Mesendoderm (in vitro differentiated cells): ENCODE measurements around the gene AKT2.

Source experiments
- DNase-seq: peaks from one replicate; pipeline ENCODE4 v3.0.0; 2013
- H2AK5ac ChIP-seq: 2 replicates; pipeline ENCODE4 v1.6.1; 2013; ENCODE audit warnings: low read length, inconsistent platforms
- H2BK120ac ChIP-seq: 2 replicates; pipeline ENCODE4 v1.6.1; 2013; ENCODE audit warnings: low read depth, mild to moderate bottlenecking, low read length, moderate library complexity, mixed read lengths
- H2BK15ac ChIP-seq: replicated peaks from 2 replicates; pipeline ENCODE4 v1.6.1; 2013; ENCODE audit warnings: low read depth, mild to moderate bottlenecking, moderate library complexity
- H2BK5ac ChIP-seq: 2 replicates; pipeline ENCODE4 v1.6.1; 2013; ENCODE audit warnings: low read length, inconsistent platforms
- H3K18ac ChIP-seq: 2 replicates; pipeline ENCODE4 v1.6.1; 2013; ENCODE audit warnings: mild to moderate bottlenecking, low read length, mixed read lengths
- H3K23ac ChIP-seq: one replicate; pipeline ENCODE4 v1.6.1; 2013; ENCODE audit warnings: low read length
- H3K27ac ChIP-seq: 2 replicates; pipeline ENCODE4 v1.5.1; 2013; ENCODE audit warnings: low read depth, mild to moderate bottlenecking, inconsistent platforms, low read length, moderate library complexity
- H3K27me3 ChIP-seq: 2 replicates; pipeline ENCODE4 v1.6.1; 2013; ENCODE audit warnings: low read length, control low read depth, mild to moderate bottlenecking, inconsistent platforms; ENCODE audit not compliant: insufficient read depth, poor library complexity
- H3K36me3 ChIP-seq: 2 replicates; pipeline ENCODE4 v1.6.1; 2013; ENCODE audit warnings: low read length, inconsistent platforms; ENCODE audit not compliant: control insufficient read depth, insufficient read depth
- H3K4ac ChIP-seq: one replicate; pipeline ENCODE4 v1.6.1; 2013; ENCODE audit warnings: low read depth, mild to moderate bottlenecking, low read length, moderate library complexity
- H3K4me1 ChIP-seq: 2 replicates; pipeline ENCODE4 v1.6.1; 2013; ENCODE audit warnings: low read depth, low read length, inconsistent platforms; ENCODE audit not compliant: control insufficient read depth
- H3K4me2 ChIP-seq: 2 replicates; pipeline ENCODE4 v1.6.1; 2013; ENCODE audit warnings: low read length
- H3K4me3 ChIP-seq: 2 replicates; pipeline ENCODE4 v1.5.1; 2013; ENCODE audit warnings: mild to moderate bottlenecking, low read length
- H3K56ac ChIP-seq: one replicate; pipeline ENCODE4 v1.6.1; 2013; ENCODE audit warnings: low read length
- H3K79me1 ChIP-seq: 2 replicates; pipeline ENCODE4 v1.6.1; 2013; ENCODE audit warnings: low read length, inconsistent platforms
- H3K79me2 ChIP-seq: 2 replicates; pipeline ENCODE4 v1.6.1; 2013; ENCODE audit warnings: mild to moderate bottlenecking, low read length; ENCODE audit not compliant: control insufficient read depth, insufficient read depth
- H3K9ac ChIP-seq: 2 replicates; pipeline ENCODE4 v1.6.1; 2013; ENCODE audit warnings: low read length, inconsistent platforms
- H4K5ac ChIP-seq: one replicate; pipeline ENCODE4 v1.6.1; 2013; ENCODE audit warnings: low read length
- H4K8ac ChIP-seq: one replicate; pipeline ENCODE4 v1.6.1; 2013; ENCODE audit warnings: low read depth, mild to moderate bottlenecking, control low read depth, low read length, moderate library complexity
- whole genome bisulfite sequencing: extraction: QIAGEN DNeasy Blood & Tissue Kit; methylation state at CpG from one replicate; pipeline ENCODE4 v1.1.7; 2013; ENCODE audit warnings: low lambda C conversion rate, missing lambda C conversion rate; ENCODE audit not compliant: insufficient coverage; ENCODE audit errors: extremely low coverage; 5-methylcytosine and 5-hydroxymethylcytosine counted together

AKT2 gene

GRCh38 chr19:40192758-40193586 is 92.2 kb downstream of the AKT2 start:
- Histone ChIP-seq H2AK5ac (no peak overlapping the region), H2BK120ac (no peak overlapping the region), H3K4me3 (no peak overlapping the region), H2BK5ac (no peak overlapping the region), H4K5ac (no peak overlapping the region), H3K79me2 (no peaks in the 10 kb centered on the region), H3K9ac (no peak overlapping the region), H3K79me1 (no peaks in the 10 kb centered on the region), H3K4me2 (no peak overlapping the region), H4K8ac (no peak overlapping the region), H3K27ac (no peak overlapping the region), H3K56ac (no peak overlapping the region), H3K4me1 (peaks cover 3% of the 10 kb centered on the region), H3K36me3 (no peaks in the 10 kb centered on the region), H2BK15ac (no peak overlapping the region), H3K23ac (no peak overlapping the region), H3K27me3 (no peaks in the 10 kb centered on the region), H3K4ac (no peak overlapping the region), H3K18ac (no peak overlapping the region)
- no CpG with 5 or more reads among the region's 5 CpGs for WGBS
- DNase-seq = peak; percentile 68

- Histone ChIP-seq H3K4me3 (peak overlapping the region; percentile 4), H3K4ac (no peak overlapping the region), H3K4me2 (peak overlapping the region; percentile 62), H2BK5ac (no peak overlapping the region), H2BK15ac (no peak overlapping the region), H4K8ac (no peak overlapping the region), H3K23ac (no peak overlapping the region), H3K56ac (peak overlapping the region; percentile 73), H4K5ac (no peak overlapping the region), H3K27me3 (no peaks in the 10 kb centered on the region), H2BK120ac (no peak overlapping the region), H3K79me1 (no peaks in the 10 kb centered on the region), H3K9ac (peak overlapping the region; percentile 67), H2AK5ac (no peak overlapping the region), H3K27ac (no peak overlapping the region), H3K4me1 (peaks cover 3% of the 10 kb centered on the region), H3K79me2 (no peaks in the 10 kb centered on the region), H3K36me3 (no peaks in the 10 kb centered on the region), H3K18ac (peak overlapping the region; percentile 71)
- no CpG with 5 or more reads among the region's 62 CpGs for WGBS
- peak; percentile 77 for DNase-seq
Measured at GRCh38 chr19:40191836-40192646, 93.1 kb downstream of the AKT2 start.

GRCh38 chr19:40190891-40191835 is 94.0 kb downstream of the AKT2 start, which contains the start of gene MAP3K10:
MAP3K10 (plus strand) TSS chr19:40191426; CDS start chr19:40192032, 606 bp downstream.
- H2BK120ac ChIP-seq = no peak within 1 kb of the TSS
- DNase-seq = peak; percentile 54
- no peak within 1 kb of the TSS for H2AK5ac ChIP-seq
- peaks cover 3% of the 10 kb centered on the region for H3K4me1 ChIP-seq
- H3K23ac ChIP-seq = no peak within 1 kb of the TSS
- no peak within 1 kb of the TSS for H3K4ac ChIP-seq
- no peaks in the 10 kb centered on the region for H3K36me3 ChIP-seq
- H4K5ac ChIP-seq = no peak within 1 kb of the TSS
- WGBS = no CpG with 5 or more reads among the region's 116 CpGs
- no peaks in the 10 kb centered on the region for H3K79me1 ChIP-seq
- no peak within 1 kb of the TSS for H2BK5ac ChIP-seq
- peak within 1 kb of the TSS; percentile 93 for H3K56ac ChIP-seq
- peak within 1 kb of the TSS; percentile 78 for H3K4me2 ChIP-seq
- H3K9ac ChIP-seq = peak within 1 kb of the TSS; percentile 86
- no peaks in the 10 kb centered on the region for H3K79me2 ChIP-seq
- H3K18ac ChIP-seq = peak within 1 kb of the TSS; percentile 86
- H3K27ac ChIP-seq = no peak within 1 kb of the TSS
- H2BK15ac ChIP-seq = no peak within 1 kb of the TSS
- H3K4me3 ChIP-seq = peak within 1 kb of the TSS; percentile 78
- peak within 1 kb of the TSS; percentile 67 for H4K8ac ChIP-seq
- H3K27me3 ChIP-seq = no peaks in the 10 kb centered on the region

- no peak for DNase-seq
- no peak overlapping the region for H3K4ac ChIP-seq
- no peak overlapping the region for H2AK5ac ChIP-seq
- no peak overlapping the region for H2BK5ac ChIP-seq
- no peaks in the 10 kb centered on the region for H3K27me3 ChIP-seq
- no peak overlapping the region for H3K4me3 ChIP-seq
- no peaks in the 10 kb centered on the region for H3K36me3 ChIP-seq
- no peak overlapping the region for H3K9ac ChIP-seq
- H3K23ac ChIP-seq = no peak overlapping the region
- no peak overlapping the region for H2BK120ac ChIP-seq
- H2BK15ac ChIP-seq = no peak overlapping the region
- no peak overlapping the region for H4K8ac ChIP-seq
- no peaks in the 10 kb centered on the region for H3K4me1 ChIP-seq
- no peak overlapping the region for H3K18ac ChIP-seq
- H3K4me2 ChIP-seq = no peak overlapping the region
- H3K56ac ChIP-seq = no peak overlapping the region
- no CpG with 5 or more reads among the region's 1 CpG for WGBS
- no peak overlapping the region for H4K5ac ChIP-seq
- H3K79me2 ChIP-seq = no peaks in the 10 kb centered on the region
- H3K27ac ChIP-seq = no peak overlapping the region
- no peaks in the 10 kb centered on the region for H3K79me1 ChIP-seq
Measured at GRCh38 chr19:40184273-40184672, 100.9 kb downstream of the AKT2 start.
